ENCODE data around the gene ATG10.
A peak's percentile ranks its signal among the peaks of the same experiment; 100 is the strongest.

Gene ATG10

GRCh38 chr5:82167372-82167935 is 195.6 kb downstream of the ATG10 start:
- Histone ChIP-seq H3K27ac (ENCODE audit: low read depth, low read length, poor library complexity, severe bottlenecking) (peak overlapping the region; percentile 55), H3K4me1 (ENCODE audit: insufficient read depth, low read length, severe bottlenecking) (peaks cover 25% of the 10 kb centered on the region)
- no peak for TF ChIP-seq CTCF (IDR thresholded peaks at IDR 0.05; ENCODE audit: low read length)
- no peak for TF ChIP-seq EZH2 (IDR thresholded peaks at IDR 0.05; ENCODE audit: borderline replicate concordance, low read length)

DNA sequence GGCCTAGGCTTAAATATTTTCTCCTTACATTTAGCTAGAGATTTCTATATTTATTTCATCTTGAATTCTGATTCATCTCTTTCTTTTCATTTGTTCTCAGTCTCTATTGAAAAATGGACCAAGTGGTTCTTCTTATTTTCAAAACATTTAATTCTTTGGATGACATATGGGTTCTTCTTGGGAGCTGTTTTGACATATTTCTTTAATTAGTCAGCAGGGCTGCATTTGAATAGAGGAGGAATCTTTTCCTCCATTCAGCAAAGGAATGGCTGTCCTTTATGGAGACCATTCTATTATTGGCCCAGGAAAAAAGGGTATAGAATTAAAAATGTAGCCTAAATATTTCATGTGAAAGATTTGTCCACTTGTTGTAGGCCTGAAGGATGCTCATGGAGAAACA is 196.5 kb downstream of the ATG10 start:
- Histone ChIP-seq H3K27me3 (ENCODE audit: insufficient read depth, low read length) (no peaks in the 10 kb centered on the region), H3K79me2 (ENCODE audit: insufficient read depth, low read length) (no peaks in the 10 kb centered on the region), H3F3A (ENCODE audit: insufficient read depth, low read length) (no peaks in the 10 kb centered on the region), H3K4me1 (ENCODE audit: insufficient read depth, low read length, severe bottlenecking) (peaks cover 26% of the 10 kb centered on the region), H3K36me3 (ENCODE audit: insufficient read depth, low read length) (no peaks in the 10 kb centered on the region), H3K9me3 (ENCODE audit: low read length) (no peaks in the 10 kb centered on the region), H4K20me1 (ENCODE audit: insufficient read depth, low read length) (no peaks in the 10 kb centered on the region), H3K9ac (ENCODE audit: low read length) (no peak overlapping the region), H3K4me3 (ENCODE audit: low read depth, low read length, poor library complexity, severe bottlenecking) (no peak overlapping the region), H3K27ac (ENCODE audit: low read depth, low read length, poor library complexity, severe bottlenecking) (no peak overlapping the region), H3K9me2 (ENCODE audit: low read depth, low read length) (no peaks in the 10 kb centered on the region), H2AFZ (ENCODE audit: low read length) (no peak overlapping the region), H3K4me2 (ENCODE audit: low read length) (no peak overlapping the region)
- no peak for TF ChIP-seq EZH2 (IDR thresholded peaks at IDR 0.05; ENCODE audit: borderline replicate concordance, low read length)
- no peak for TF ChIP-seq CTCF (IDR thresholded peaks at IDR 0.05; ENCODE audit: low read length)

More at GRCh38 chr5:82167372-82167935, 195.6 kb downstream of the ATG10 start:
- H3K36me3 ChIP-seq (ENCODE audit: insufficient read depth, low read length) = no peaks in the 10 kb centered on the region
- H3K4me2 ChIP-seq (ENCODE audit: low read length) = no peak overlapping the region
- no peaks in the 10 kb centered on the region for H3K27me3 ChIP-seq (ENCODE audit: insufficient read depth, low read length)
- H3K9ac ChIP-seq (ENCODE audit: low read length) = no peak overlapping the region
- H3K9me2 ChIP-seq (ENCODE audit: low read depth, low read length) = no peaks in the 10 kb centered on the region
- no peaks in the 10 kb centered on the region for H3F3A ChIP-seq (ENCODE audit: insufficient read depth, low read length)
- no peaks in the 10 kb centered on the region for H3K9me3 ChIP-seq (ENCODE audit: low read length)
- H3K4me3 ChIP-seq (ENCODE audit: low read depth, low read length, poor library complexity, severe bottlenecking) = no peak overlapping the region
- no peaks in the 10 kb centered on the region for H3K79me2 ChIP-seq (ENCODE audit: insufficient read depth, low read length)
- peak overlapping the region; percentile 48; the same call in 1 of the 2 replicates for H2AFZ ChIP-seq (ENCODE audit: low read length)
- H4K20me1 ChIP-seq (ENCODE audit: insufficient read depth, low read length) = no peaks in the 10 kb centered on the region

DNA sequence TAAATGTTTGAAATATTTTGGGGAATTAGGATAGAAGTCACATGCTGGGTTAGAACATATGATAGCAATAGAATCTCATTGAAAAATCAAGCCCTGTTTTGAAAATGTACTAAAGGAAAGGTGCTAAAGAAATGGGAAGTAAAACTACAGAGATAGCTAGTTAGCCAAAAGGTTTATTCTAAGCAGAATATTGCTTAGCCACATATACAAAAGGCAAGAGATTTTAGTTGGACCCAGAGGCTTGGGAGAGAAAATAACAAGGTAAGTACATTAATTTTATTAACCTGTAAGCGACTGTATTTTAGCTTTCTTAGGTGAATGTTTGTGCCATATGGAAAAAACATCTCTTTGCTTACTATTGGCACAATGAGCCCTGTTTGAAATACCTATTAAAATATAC is 198.1 kb downstream of the ATG10 start:
- Histone ChIP-seq H3K9ac (ENCODE audit: low read length) (no peak overlapping the region), H4K20me1 (ENCODE audit: insufficient read depth, low read length) (no peaks in the 10 kb centered on the region), H3K4me1 (ENCODE audit: insufficient read depth, low read length, severe bottlenecking) (peaks cover 42% of the 10 kb centered on the region), H3K27ac (ENCODE audit: low read depth, low read length, poor library complexity, severe bottlenecking) (no peak overlapping the region), H3K27me3 (ENCODE audit: insufficient read depth, low read length) (no peaks in the 10 kb centered on the region), H3K9me2 (ENCODE audit: low read depth, low read length) (no peaks in the 10 kb centered on the region), H3K79me2 (ENCODE audit: insufficient read depth, low read length) (no peaks in the 10 kb centered on the region), H3K36me3 (ENCODE audit: insufficient read depth, low read length) (no peaks in the 10 kb centered on the region), H3K9me3 (ENCODE audit: low read length) (no peaks in the 10 kb centered on the region), H3F3A (ENCODE audit: insufficient read depth, low read length) (no peaks in the 10 kb centered on the region), H3K4me3 (ENCODE audit: low read depth, low read length, poor library complexity, severe bottlenecking) (no peak overlapping the region), H3K4me2 (ENCODE audit: low read length) (no peak overlapping the region), H2AFZ (ENCODE audit: low read length) (no peak overlapping the region)
- TF ChIP-seq CTCF (IDR thresholded peaks at IDR 0.05; ENCODE audit: low read length) = no peak
- no peak for TF ChIP-seq EZH2 (IDR thresholded peaks at IDR 0.05; ENCODE audit: borderline replicate concordance, low read length)

Data from OCI-LY1 (cell line).